ENCODE results near the gene LILRB2. TPM values are rescaled to one million over a fixed set of nuclear protein-coding genes. Genes with fewer than 3 reads are reported as not detected.
"Not testable (repeated sequence)": the region's sequence is repeated elsewhere in the genome, so short reads cannot be mapped to it uniquely, and the experiment has no call there.

LILRB2 gene
- polyA plus RNA-seq (ENCODE audit: insufficient read length): 0.45 TPM
- long read RNA-seq, donor 1: 0 reads
- long read RNA-seq, donor 2: 0 reads
- long read RNA-seq, donor 3: 0 reads
- long read RNA-seq, donor 4: 0 reads
- long read RNA-seq, donor 5: 0 reads
- long read RNA-seq, donor 6: 0 reads
- long read RNA-seq, donor 7: 0 reads
- long read RNA-seq, donor 8: 0 reads

DNA sequence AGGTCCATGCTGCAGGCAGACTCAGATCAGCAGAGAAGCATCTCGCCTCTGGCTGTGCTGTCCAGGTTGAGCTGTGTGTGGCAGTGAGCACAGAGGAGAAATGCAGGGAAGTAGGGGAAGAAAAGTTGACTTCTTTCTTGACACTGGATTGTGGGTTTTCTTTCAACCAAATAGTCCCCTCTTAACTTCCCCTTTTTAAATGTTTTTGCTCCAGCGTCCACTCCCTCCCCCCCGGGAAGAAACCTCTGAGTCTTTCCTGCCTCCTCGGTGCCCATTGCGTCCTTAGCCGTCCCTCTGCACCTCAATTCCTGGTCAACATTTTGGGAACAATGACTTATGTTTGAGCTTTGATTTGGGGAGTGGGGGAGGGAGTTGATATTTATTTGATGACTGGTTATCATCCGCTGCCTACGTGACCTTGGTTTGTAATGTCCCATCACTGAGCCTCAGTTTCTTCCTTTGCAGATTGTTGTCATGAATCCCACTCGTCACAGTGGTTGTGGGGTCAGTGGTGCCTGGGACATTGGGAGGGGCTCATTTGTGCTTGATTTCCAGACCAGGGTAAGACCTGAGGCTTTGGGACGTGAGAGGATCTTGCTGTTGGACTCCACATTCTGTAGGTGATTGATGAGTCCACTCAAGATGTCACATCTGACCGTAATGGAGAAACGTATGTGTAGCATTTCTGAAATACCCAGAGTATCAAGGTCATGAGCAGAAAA, at the start of gene LILRB2:
Gene LILRB2, minus strand, starts transcription at position 104 of the 722 bp plus-strand sequence. CDS start 614 bp downstream, outside the sequence.
- DNase-seq: no peak

DNA sequence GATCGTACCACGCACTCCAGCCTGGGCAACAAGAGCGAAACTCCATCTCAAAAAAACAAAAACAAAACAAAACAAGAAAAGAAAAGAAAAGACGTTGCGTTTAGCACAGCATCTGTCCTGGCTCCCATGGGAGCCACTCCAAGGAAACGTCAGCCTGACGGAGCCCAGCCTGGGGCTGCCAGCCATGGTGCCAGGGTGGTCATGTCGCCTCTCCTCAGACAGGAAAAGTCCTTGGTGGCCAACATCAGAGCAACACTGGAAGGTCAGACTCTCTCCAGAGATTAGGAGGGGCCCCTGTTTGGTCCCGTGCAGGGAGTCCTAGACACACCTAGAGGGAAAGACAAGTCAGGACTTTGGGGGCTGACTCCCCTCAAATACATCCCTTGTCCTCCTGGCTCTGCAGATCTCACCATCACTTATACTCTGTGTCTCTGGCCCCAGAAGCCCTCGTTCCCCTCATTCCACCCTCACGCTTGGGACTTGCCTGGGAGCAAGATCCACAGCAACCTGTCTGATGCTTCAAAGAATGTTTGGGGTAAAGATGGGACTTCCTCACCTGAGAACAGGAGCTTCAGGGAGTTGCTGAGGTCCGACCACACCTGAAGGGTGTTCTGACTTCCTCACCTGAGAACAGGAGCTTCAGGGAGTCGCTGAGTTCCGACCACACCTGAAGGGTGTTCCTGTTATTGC, 48.7 kb upstream of the LILRB2 start:
- DNase-seq: no peak

DNA sequence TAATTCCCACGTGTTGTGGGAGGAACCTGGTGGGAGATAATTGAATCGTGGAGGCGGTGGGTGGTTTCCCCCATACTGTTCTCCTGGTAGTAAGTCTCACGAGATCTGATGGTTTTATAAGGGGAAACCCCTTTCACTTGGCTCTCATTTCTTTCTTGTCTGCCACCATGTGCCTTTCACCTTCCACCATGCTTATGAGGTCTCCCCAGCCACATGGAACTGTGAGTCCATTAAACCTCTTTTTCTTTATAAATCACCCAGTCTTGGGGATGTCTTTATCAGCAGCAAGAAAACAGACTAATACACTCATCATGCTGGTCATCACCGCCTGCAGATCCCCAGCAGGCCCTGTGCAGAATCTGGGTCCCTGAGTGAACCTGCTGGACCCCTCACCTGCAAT, 47.9 kb upstream of the LILRB2 start:
- not testable (repeated sequence) for DNase-seq

DNA sequence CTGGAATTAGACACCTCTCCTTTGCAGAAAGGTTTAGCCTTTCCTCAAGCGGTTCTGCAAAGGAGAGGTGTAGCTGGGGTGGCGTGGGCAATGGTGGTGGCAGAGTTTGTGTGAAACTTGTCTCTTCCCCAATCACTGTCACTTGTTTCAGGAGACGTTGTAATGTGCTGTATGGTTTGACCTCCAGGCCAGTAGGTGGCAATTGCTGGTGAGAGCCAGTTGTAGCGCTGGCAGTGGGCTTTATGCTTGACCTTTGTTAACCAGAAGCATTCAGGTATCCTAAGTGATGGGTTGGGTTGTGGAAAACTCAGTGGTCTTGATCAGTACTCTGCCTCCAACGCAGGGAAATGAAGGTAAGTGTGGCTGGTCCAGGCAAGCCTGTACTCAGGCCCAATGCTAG, 44.7 kb upstream of the LILRB2 start:
- no peak for DNase-seq

DNA sequence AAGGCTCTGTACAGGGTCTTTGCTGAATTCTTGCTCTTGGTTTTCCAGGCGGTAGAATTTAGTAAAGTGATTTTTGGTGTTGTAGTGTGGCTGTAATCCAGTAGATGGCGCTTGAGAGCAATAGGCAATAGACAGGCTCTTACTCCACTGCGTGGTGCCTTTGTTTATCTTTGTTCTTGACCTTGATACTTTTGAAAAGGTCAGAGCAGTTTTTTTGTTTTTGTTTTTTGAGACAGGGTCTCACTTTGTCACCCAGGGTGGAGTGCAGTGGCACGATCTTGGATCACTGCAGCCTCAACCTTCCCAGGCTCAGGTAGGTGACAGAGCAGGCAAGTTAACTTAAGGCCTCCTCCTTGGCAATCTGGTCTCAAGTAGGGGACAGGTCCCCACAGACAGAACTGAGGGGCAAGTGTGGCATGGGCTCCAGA, 44.3 kb upstream of the LILRB2 start:
- peak; percentile 37 for DNase-seq

DNA sequence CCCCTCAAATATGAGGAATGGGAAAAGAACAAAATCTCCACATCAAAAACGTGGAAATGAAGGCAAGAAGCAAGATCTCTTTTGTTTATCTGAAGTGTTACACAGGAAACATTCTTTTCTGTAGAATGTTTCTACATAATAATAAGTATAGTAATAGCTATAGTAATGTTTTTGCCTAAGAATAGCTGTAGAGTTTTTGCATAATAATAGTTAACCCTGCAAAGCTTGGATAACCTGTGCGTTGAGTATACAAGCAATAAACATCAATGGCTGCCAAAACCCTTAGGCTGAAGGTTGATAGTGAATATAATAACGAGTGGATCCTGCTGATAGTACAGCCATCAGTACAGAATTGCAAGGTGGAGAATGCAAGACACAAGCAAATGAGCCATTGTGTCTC, 43.2 kb upstream of the LILRB2 start:
- DNase-seq: no peak

DNA sequence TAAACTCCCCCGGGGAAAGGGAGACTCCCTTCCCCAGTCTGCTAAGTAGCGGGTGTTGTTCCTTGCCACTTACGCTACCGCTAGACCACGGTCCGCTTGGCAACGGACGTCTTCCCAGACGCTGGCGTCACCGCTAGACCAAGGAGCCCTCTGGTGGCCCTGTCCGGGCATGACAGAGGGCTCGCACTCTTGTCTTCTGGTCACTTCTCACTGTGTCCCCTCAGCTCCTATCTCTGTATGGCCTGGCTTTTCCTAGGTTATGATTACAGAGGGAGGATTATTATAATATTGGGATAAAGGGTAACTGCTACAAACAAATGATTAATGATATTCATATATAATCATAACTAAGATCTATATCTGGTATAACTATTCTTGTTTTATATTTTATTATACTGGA, 42.0 kb upstream of the LILRB2 start:
- DNase-seq: not testable (repeated sequence)

DNA sequence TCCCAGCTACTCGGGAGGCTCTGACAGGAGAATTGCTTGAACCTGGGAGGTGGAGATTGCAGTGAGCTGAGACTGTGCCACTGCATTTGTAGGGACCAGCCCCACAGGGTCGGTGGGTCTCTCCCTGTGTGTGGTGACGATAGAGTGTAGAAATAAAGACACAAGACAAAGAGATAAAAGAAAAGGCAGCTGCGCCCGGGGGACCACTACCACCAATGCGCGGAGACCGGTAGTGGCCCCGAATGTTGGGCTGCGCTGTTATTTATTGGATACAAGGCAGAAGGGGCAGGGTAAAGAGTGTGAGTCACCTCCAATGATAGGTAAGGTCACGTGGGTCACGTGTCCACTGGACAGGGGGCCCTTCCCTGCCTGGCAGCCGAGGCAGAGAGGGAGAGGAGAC, 41.4 kb upstream of the LILRB2 start:
- not testable (repeated sequence) for DNase-seq

DNA sequence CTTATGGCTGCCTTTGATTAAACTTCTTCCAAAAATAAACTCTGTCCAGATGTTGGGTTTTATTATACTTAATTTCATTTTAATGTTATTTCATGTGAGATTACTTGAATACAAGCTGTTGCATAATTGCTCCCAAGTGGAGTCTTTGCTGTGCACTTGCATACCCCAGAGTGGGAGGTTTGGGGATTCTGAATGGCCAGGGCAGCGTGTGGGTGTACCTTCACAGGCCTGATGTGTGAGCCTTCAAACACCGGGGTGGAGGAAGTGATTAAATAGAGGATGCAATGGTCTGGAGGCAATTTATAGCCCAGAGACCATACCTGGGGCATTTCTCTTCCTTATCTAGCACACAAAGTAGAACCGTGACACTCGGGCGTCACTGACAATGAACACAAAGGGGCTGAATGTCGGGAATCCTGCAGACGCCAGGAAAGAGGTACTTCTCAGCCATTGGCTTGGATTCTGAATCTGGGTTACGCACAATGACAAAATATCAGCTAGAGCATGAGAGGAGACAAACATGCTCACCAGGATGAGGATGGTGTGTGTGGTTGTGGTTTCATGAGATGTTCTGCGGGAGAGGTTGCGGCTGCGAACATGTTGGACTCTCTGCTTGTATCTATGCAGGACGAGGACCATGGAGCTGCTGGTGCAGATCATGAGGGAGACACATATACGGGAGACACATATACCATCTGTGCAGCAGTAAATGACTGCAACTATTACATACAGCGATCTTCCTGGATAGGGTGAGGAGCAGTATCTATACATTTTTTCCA, 39.2 kb upstream of the LILRB2 start:
- DNase-seq: no peak

DNA sequence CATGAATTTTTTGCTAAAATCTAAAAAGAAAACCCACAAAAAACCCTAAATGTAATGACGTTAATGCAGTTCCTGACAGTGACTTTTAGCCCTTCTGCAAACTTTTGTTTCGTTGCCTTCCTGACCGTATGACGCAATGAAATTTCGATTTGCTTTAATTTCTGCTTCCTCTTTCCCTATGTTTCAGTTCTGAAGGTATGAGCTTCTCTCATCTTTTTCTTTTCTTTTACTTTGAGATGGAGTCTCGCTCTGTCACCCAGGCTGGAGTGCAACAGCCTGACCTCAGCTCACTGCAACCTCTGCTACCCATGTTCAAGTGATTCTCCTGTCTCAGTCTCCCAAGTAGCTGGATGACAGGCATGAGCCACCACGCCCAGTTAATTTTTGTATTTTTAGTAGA, 38.1 kb upstream of the LILRB2 start:
- DNase-seq: no peak

DNA sequence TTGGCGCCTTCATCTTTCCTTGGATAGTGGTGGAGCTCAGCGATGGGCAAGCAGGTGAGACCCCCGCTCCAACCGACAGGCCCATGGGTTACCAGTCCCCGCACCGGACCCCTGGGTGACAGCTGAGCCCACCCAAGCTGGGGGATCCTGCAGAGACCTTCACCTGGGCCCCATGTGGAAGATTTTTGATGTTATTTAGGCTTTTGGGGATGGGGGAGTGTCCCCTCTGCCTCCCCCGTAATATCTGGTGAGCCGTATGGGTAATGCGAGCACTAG, 37.0 kb upstream of the LILRB2 start:
- no peak for DNase-seq

DNA sequence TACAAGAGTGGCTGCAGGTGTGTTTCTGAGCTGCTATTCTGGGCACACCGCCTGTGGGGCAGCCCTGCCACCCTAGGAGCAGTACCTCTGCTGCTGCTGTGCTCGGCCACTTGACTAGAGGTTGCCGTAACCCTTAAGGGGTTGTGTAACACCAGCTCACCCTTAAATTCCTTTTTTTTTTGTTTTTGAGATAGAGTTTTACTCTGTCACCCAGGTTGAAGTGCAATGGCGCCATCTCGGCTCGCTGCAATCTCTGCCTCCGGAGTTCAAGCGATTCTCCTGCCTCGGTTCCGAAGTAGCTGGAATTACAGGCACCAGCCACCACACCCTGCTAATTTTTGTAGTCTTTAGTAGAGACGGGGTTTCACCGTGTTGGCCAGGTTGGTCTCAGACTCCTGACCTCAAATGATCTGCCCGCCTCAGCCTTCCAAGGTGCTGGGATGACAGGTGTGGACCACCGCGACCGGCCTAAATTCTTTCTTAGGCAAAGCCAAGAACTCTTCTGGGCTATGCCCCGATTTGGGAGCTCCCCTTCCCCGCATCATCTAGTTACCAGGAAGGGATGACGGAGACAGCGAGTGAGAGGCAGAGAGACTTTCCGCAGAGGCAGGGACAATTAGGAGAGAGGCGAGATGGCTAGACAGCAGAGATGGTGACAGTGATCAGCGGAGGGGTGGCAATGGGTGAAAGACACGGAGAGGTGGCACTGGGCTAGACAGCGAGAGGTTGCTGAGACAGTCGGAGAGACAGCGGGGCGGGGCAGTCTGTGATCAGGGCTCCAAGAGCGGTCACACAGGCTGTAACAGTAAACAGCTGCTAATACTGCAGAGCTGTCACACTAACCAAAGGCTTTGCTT, 36.4 kb upstream of the LILRB2 start:
- DNase-seq: no peak

DNA sequence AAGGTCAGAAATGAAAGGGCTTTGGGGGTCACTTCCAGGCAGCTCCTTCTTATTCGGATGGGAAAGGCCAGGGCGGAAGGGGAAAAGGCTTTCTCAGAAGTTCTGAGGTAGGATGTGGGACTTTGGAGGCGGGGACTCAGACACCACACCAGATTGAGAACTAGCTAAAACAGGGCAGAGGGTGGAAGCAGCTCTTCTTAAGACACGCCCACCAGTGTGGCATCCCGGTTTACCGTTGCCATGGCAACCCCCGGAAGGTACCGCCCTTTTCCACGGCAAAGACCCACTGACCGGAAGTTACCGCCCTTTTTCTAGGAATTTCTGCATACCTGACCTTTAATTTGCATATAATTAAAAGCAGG, 35.8 kb upstream of the LILRB2 start:
- no peak for DNase-seq

DNA sequence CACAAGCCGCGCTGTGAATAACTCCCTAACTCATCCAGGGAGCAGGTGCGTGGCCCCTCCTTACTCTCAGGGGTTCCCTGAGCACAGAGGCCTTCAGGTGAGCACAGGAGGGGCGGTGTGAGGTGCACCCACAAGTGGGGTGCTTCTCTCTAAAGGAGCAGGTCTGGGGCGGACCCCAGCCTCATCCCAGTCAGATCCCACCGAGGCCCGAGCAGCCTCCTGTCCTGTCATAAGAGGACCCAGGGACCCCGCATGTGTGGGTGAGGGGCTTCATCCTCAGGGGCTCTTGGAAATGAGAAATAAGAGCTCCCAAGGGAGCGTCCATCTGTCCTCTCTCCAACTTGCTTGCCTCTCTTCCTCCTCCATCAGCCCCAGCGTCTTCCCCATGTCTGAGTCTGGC, 35.0 kb upstream of the LILRB2 start:
- no peak for DNase-seq

DNA sequence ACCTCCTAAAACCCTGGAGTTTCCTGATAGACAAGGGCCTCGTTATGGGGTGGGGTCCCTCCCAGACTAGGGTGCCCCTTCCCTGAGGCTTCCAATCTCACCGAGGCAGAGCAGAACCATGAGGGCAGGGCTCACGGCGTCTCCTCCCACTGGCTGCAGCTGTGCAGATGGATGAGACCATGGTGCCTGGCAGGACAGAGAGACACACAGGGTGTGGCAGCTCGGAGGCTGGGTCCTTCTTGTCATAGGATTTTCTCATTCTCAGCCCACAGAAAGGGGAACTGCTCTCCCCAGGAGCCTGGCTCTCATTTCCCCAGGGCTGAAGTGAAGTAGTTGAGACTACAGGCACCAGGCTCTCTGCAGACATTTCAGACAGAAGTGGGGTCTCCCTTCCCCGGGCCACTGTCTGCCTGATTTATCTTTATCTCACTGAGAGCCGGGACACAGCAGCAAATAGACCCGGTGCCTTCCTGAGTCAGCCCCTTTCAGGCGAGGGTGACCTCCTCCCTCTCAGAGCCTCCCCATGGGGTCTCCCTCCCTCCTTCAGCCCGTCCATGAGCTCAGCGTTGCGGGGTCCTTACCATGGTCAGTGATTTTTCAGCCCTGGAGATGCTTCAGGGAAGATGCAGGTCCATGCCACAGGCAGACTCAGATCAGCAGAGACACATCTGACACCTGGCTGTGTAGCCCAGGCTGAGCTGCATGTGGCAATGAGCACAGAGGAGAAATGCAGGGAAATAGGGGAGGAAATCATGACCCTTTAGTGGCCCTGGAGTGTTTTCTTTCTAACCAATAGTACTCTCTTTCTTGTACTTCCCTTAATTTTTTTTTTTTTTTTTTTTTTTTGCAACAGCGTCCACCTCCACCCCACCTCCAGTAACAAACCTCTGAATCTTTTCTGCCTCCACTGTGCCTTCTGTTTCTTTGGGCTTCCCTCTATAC, 31.8 kb upstream of the LILRB2 start, which contains the start of gene LILRA5:
Gene LILRA5, minus strand, starts transcription at position 731 of the 942 bp plus-strand sequence. Its CDS starts 147 bp downstream, at position 584.
- no peak for DNase-seq

DNA sequence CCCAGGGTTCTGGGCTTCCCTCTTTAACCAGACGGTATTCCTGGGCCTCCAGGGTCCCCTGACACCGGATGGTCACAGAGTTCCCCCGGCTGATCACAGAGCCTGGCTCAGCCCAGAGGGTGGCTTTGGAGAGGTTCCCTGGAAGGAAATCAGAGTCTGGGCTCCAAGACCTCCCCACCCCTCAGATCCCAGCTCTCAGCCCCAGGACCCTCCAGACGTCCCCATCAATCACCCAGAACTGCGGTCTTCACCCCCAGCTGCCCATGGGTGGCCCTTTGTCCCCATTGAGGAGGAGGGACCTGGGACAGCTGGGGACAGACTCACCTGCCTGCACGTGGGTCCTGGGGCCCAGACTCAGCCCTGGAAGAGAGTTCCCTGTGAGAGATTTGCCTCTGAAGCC, 31.1 kb upstream of the LILRB2 start:
- DNase-seq: no peak

DNA sequence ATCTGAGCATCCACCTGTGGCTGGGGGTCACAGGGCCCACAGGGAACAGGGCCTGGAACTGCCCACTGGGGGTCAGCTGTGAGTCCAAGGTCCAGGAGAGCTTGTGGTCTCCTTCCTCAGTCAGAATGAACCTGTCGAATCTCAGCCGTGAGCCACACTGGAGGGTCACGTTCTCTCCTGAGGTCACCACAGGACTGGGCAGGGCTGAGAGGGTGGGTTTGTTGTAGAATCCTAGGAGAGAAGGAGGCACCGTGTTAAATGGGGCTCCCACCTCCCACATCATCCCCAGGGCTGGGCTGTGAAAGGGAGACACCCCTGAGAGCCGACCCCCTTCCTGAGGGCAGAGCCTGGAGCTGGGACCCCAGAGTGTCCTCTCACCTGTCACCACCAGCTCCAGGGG, 30.6 kb upstream of the LILRB2 start:
- no peak for DNase-seq

DNA sequence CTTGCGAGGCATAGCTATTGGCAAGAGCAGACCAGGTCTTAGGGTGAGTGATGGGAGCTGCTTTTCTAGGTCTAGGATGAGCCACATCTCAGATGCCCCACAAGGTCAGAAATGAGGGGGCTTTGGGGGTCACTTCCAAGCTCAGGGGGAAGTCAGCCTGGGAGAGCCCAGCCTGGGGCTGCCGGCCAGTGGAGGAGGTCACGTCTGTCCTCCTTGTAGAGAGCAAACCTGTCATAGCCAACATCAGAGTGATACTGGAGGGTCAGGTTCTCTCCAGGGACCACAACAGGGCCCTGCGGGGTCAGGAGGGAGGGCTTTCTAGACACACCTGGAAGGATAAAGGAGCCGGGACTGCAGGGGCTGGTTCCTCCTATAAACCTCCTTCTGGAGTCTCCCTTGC, 29.6 kb upstream of the LILRB2 start:
- no peak for DNase-seq

DNA sequence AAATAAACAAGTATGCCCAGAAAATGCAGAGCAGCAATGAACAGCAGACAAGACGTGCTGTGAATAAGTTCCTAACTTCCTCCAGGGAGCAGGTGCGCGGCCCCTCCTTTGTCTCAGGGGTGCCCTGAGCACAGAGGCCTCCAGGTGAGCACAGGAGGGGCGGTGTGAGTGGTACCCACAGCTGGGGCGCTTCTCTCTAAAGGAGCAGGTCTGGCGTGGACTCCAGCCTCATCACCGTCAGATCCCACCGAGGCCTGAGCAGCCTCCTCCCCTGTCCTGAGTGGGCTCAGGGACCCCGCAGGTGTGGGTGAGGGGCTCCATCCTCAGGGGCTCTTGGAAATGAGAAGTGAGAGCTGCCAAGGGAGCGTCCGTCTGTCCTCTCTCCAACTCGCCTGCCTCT, 28.9 kb upstream of the LILRB2 start:
- DNase-seq: no peak

DNA sequence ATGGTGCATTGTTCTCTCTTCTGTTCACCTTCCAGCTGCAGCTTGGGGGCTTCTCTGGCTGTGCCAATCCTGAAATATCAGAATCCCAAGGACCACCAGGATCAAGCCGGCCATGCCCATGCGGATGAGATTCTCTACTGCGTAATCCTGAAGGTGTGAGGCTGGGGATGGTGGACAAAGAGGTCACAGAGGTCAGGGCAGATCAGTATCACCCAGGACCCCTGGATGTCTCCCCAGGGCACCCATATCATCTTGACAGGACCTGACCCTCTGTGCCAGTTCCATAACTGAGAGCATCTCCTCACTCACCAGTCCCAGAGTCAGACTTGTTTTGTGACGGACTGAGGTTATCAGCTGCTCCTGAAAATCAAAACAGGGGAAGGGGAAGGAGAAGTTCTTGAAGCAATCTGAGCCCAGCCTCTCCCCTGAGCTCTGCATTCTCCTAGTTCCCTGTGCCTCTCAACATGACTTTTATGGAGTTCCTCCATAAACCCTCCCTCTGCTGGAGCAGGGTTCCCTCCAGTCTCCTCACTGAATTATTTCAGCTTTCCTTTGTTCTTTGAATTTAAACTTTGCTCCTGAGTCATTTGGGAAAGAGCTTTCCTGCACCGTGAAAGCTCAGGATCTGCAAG, 26.6 kb upstream of the LILRB2 start:
- no peak for DNase-seq

Measured in left kidney (tissue), 8 donors.